ENCODE data around the gene RANBP17.

Gene RANBP17

DNA sequence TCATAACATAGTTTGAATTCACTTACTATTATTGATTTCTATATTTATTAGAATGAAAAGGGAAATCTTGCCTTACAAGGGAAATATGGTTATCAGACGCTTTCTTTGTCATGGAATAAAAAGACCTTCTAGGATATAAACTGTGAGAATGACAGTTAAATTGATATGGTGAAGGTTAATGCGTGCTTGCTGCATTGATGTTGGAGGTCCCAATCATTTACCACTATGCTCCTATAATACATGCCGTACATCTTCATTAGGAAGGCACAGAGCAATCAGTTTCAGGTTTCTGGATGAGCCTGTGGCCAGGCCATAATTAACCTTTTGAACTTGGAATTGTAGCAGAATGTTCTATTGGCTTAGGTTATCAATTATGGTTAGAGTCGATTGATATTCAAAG, 245.9 kb downstream of the RANBP17 start (continued):
- no peak for TF ChIP-seq GLIS3 (CRISPR knock-in tag; IDR thresholded peaks at IDR 0.05)
- TF ChIP-seq ZNF70 (CRISPR knock-in tag; IDR thresholded peaks at IDR 0.05), result no peak
- no peak for TF ChIP-seq ZFP30 (CRISPR knock-in tag; IDR thresholded peaks at IDR 0.05)
- TF ChIP-seq SNAI2 (CRISPR knock-in tag; IDR thresholded peaks at IDR 0.05), result no peak
- no peak for TF ChIP-seq PPARA (CRISPR knock-in tag; IDR thresholded peaks at IDR 0.05; ENCODE audit: borderline replicate concordance)
- TF ChIP-seq OSR1 (CRISPR knock-in tag; IDR thresholded peaks at IDR 0.05), result no peak

DNA sequence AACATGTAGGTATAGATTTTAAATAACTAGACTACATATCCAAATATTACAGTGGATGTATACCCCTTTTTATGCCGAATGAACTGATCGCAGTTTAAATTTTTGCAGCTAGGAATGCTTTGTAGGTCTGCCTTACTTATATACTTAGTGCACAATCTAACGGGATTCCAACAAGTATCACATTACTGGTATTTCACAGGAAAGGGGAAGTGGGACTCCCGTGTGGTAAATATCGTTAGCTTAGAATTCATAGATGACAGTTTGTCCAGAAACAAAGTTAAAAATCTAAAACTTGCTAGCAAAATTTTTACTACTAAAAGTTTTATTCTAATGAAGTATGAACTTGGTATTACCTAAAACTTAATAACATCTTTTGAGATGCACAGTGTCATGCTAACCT, 253.7 kb downstream of the RANBP17 start:
- ATAC-seq, result no peak
- TF ChIP-seq, protein P1, sequence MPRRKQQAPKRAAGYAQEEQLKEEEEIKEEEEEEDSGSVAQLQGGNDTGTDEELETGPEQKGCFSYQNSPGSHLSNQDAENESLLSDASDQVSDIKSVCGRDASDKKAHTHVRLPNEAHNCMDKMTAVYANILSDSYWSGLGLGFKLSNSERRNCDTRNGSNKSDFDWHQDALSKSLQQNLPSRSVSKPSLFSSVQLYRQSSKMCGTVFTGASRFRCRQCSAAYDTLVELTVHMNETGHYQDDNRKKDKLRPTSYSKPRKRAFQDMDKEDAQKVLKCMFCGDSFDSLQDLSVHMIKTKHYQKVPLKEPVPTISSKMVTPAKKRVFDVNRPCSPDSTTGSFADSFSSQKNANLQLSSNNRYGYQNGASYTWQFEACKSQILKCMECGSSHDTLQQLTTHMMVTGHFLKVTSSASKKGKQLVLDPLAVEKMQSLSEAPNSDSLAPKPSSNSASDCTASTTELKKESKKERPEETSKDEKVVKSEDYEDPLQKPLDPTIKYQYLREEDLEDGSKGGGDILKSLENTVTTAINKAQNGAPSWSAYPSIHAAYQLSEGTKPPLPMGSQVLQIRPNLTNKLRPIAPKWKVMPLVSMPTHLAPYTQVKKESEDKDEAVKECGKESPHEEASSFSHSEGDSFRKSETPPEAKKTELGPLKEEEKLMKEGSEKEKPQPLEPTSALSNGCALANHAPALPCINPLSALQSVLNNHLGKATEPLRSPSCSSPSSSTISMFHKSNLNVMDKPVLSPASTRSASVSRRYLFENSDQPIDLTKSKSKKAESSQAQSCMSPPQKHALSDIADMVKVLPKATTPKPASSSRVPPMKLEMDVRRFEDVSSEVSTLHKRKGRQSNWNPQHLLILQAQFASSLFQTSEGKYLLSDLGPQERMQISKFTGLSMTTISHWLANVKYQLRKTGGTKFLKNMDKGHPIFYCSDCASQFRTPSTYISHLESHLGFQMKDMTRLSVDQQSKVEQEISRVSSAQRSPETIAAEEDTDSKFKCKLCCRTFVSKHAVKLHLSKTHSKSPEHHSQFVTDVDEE (CRISPR knock-in tag; IDR thresholded peaks at IDR 0.05), result no peak
- TF ChIP-seq PPARA (CRISPR knock-in tag; IDR thresholded peaks at IDR 0.05; ENCODE audit: borderline replicate concordance) (no peak), ZNF565 (CRISPR knock-in tag; conservative IDR thresholded peaks at IDR 0.05; ENCODE audit: low read depth) (no peak), ISL1 (CRISPR knock-in tag; IDR thresholded peaks at IDR 0.05) (no peak), ZFP3 (CRISPR knock-in tag; IDR thresholded peaks at IDR 0.05) (no peak), SNAI2 (CRISPR knock-in tag; IDR thresholded peaks at IDR 0.05) (no peak), OSR1 (CRISPR knock-in tag; IDR thresholded peaks at IDR 0.05) (no peak), RARB (CRISPR knock-in tag; IDR thresholded peaks at IDR 0.05) (no peak), ESRRG (CRISPR knock-in tag; IDR thresholded peaks at IDR 0.05) (no peak), ZFP30 (CRISPR knock-in tag; IDR thresholded peaks at IDR 0.05) (no peak), ZC3H10 (CRISPR knock-in tag; IDR thresholded peaks at IDR 0.05) (no peak), CSDC2 (CRISPR knock-in tag; IDR thresholded peaks at IDR 0.05) (no peak), TCF4 (CRISPR knock-in tag; IDR thresholded peaks at IDR 0.05; ENCODE audit: borderline replicate concordance) (no peak), ZNF70 (CRISPR knock-in tag; IDR thresholded peaks at IDR 0.05) (no peak), TOX (CRISPR knock-in tag; IDR thresholded peaks at IDR 0.05; ENCODE audit: borderline replicate concordance) (no peak)
- TF ChIP-seq, protein P2, sequence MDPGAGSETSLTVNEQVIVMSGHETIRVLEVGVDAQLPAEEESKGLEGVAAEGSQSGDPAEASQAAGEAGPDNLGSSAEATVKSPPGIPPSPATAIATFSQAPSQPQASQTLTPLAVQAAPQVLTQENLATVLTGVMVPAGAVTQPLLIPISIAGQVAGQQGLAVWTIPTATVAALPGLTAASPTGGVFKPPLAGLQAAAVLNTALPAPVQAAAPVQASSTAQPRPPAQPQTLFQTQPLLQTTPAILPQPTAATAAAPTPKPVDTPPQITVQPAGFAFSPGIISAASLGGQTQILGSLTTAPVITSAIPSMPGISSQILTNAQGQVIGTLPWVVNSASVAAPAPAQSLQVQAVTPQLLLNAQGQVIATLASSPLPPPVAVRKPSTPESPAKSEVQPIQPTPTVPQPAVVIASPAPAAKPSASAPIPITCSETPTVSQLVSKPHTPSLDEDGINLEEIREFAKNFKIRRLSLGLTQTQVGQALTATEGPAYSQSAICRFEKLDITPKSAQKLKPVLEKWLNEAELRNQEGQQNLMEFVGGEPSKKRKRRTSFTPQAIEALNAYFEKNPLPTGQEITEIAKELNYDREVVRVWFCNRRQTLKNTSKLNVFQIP (CRISPR knock-in tag; IDR thresholded peaks at IDR 0.05; ENCODE audit: borderline replicate concordance, low read depth), result no peak
- TF ChIP-seq, protein P3, sequence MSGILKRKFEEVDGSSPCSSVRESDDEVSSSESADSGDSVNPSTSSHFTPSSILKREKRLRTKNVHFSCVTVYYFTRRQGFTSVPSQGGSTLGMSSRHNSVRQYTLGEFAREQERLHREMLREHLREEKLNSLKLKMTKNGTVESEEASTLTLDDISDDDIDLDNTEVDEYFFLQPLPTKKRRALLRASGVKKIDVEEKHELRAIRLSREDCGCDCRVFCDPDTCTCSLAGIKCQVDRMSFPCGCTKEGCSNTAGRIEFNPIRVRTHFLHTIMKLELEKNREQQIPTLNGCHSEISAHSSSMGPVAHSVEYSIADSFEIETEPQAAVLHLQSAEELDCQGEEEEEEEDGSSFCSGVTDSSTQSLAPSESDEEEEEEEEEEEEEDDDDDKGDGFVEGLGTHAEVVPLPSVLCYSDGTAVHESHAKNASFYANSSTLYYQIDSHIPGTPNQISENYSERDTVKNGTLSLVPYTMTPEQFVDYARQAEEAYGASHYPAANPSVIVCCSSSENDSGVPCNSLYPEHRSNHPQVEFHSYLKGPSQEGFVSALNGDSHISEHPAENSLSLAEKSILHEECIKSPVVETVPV (CRISPR knock-in tag; IDR thresholded peaks at IDR 0.05), result no peak

DNA sequence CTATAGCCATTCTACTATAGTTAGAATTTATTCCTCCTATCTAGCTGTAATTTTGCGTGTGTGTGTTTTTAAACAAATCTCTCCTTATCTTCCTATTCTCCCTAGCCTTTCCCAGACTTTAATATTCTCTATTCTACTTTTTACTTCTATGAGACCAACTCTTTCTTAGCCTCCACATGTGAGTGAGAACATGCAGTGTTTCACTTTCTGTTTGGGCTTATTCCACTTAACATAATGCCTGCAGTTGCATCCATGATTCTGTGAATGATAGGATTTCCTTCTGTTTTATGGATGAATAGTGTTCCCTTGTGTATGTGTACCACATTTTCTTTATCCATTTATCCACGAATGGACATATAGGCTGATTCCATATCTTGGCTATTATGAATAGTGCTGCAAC, 254.9 kb downstream of the RANBP17 start:
- no peak for ATAC-seq
- no peak for TF ChIP-seq RARB (CRISPR knock-in tag; IDR thresholded peaks at IDR 0.05)
- TF ChIP-seq, protein P4, sequence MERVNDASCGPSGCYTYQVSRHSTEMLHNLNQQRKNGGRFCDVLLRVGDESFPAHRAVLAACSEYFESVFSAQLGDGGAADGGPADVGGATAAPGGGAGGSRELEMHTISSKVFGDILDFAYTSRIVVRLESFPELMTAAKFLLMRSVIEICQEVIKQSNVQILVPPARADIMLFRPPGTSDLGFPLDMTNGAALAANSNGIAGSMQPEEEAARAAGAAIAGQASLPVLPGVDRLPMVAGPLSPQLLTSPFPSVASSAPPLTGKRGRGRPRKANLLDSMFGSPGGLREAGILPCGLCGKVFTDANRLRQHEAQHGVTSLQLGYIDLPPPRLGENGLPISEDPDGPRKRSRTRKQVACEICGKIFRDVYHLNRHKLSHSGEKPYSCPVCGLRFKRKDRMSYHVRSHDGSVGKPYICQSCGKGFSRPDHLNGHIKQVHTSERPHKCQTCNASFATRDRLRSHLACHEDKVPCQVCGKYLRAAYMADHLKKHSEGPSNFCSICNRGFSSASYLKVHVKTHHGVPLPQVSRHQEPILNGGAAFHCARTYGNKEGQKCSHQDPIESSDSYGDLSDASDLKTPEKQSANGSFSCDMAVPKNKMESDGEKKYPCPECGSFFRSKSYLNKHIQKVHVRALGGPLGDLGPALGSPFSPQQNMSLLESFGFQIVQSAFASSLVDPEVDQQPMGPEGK (CRISPR knock-in tag; IDR thresholded peaks at IDR 0.05; ENCODE audit: borderline replicate concordance), result no peak
- TF ChIP-seq ZC3H10 (CRISPR knock-in tag; IDR thresholded peaks at IDR 0.05), result no peak
- TF ChIP-seq, protein P2 (CRISPR knock-in tag; IDR thresholded peaks at IDR 0.05; ENCODE audit: borderline replicate concordance, low read depth), result no peak
- TF ChIP-seq ZNF565 (CRISPR knock-in tag; conservative IDR thresholded peaks at IDR 0.05; ENCODE audit: low read depth), result no peak
- no peak for TF ChIP-seq ESRRG (CRISPR knock-in tag; IDR thresholded peaks at IDR 0.05)
- no peak for TF ChIP-seq ZFP30 (CRISPR knock-in tag; IDR thresholded peaks at IDR 0.05)
- TF ChIP-seq TCF4 (CRISPR knock-in tag; IDR thresholded peaks at IDR 0.05; ENCODE audit: borderline replicate concordance), result no peak
- no peak for TF ChIP-seq BACH2 (CRISPR knock-in tag; IDR thresholded peaks at IDR 0.05; ENCODE audit: borderline replicate concordance)
- no peak for TF ChIP-seq ISL1 (CRISPR knock-in tag; IDR thresholded peaks at IDR 0.05)
- TF ChIP-seq, protein P3 (CRISPR knock-in tag; IDR thresholded peaks at IDR 0.05), result no peak
- no peak for TF ChIP-seq PPARA (CRISPR knock-in tag; IDR thresholded peaks at IDR 0.05; ENCODE audit: borderline replicate concordance)
- no peak for TF ChIP-seq OSR1 (CRISPR knock-in tag; IDR thresholded peaks at IDR 0.05)
- no peak for TF ChIP-seq CSDC2 (CRISPR knock-in tag; IDR thresholded peaks at IDR 0.05)
- TF ChIP-seq, protein P1 (CRISPR knock-in tag; IDR thresholded peaks at IDR 0.05), result no peak
- no peak for TF ChIP-seq ZFP3 (CRISPR knock-in tag; IDR thresholded peaks at IDR 0.05)
- no peak for TF ChIP-seq ZNF8 (CRISPR knock-in tag; IDR thresholded peaks at IDR 0.05)
- no peak for TF ChIP-seq TOX (CRISPR knock-in tag; IDR thresholded peaks at IDR 0.05; ENCODE audit: borderline replicate concordance)
- no peak for TF ChIP-seq ARNTL (CRISPR knock-in tag; IDR thresholded peaks at IDR 0.05; ENCODE audit: borderline replicate concordance, low read depth)

Measured in SK-N-SH treated with all-trans-retinoic acid at 6 μM for 48 hours (cell line).